GM19043 (cell line): Measurements from ENCODE around the gene HHATL.

Experiments used
- ATAC-seq: cut with Tn5 transposase; IDR thresholded peaks from one replicate; pipeline ENCODE4 v1.9.1; 2021; ENCODE audit warnings: low read depth; ENCODE audit not compliant: unreplicated experiment

The HHATL gene

DNA sequence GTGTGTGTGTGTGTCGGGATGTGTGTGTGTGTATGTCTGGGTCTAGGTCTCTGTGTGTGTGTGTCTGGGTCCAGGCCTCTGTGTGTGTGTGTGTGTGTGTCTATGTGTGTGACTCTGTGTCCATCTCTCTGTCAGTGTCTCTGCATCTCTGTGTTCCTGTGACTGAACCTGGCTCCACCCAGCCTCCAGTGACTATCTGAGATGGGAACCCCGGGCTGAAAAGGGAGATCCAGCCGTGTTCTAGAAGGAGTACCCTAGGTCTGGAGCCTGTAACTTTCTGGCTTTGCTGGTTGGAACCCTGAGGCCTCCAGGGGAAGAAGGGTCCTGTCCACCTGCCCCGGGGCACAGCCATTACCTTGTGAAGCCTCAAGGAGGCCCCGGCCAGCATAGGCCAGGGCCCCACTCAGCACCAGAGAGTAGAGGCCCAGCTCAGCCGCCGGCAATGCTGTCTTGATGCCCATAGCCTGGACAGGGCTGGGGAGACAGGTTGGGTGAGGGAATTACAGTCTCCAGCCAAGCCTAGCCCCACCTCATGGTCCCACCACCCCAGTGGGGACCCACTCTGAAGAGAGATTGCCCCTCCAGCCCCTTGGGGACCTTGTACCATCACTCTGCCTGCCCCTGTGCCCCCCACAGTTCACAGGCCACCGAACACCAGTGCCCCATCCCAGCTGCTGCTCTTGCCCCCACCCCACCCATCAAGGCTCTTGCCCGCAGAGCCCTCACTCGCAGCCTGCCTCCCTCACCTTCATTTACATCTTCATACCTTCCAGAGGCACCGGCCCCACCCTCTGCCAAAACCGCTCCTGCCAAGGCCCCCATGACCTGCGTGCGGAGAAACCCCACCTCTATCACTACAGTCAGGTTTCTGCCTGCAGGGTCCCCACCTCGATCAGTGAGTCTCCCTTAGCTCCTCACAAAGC is 2.0 kb downstream of the HHATL start:
- no peak for ATAC-seq

DNA sequence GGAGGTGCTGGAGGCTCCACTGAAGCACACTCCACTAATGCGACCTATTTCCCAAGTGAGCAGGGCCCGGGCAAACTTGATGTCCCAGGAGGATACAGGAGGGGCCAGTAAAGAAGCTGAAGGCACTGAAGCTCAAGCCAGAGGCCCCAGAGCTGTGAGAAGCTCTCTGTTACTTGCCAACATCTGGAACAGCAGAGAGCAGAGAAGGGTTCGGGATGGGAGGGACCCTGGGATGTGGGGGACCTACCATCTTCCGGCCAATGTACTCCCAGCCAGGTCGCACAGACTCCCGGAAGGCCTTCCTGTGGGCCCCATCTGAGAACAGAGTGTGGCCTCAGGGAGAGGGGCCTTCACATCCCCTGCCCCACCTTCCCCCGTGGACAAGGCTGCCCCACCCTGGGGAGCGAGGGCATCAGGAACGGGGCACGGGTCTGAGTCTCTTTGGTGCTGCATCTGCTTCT is 3.1 kb downstream of the HHATL start:
- no peak for ATAC-seq

DNA sequence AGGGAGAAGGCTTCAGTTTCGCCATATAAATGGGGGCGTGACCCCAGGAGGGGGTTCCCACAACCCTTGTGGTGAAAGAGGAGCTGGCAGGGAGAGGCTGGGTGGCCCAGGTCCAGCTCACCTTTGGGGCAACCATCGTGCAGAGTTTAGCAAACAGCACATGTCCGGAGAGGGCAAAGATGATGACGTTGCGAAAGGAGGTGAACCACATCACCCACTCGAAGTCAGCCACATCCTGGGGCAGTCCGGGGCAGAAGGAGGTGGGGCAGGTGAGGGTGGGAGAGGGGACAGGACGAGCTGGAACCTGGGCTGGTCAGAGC is 3.7 kb downstream of the HHATL start:
- no peak for ATAC-seq

DNA sequence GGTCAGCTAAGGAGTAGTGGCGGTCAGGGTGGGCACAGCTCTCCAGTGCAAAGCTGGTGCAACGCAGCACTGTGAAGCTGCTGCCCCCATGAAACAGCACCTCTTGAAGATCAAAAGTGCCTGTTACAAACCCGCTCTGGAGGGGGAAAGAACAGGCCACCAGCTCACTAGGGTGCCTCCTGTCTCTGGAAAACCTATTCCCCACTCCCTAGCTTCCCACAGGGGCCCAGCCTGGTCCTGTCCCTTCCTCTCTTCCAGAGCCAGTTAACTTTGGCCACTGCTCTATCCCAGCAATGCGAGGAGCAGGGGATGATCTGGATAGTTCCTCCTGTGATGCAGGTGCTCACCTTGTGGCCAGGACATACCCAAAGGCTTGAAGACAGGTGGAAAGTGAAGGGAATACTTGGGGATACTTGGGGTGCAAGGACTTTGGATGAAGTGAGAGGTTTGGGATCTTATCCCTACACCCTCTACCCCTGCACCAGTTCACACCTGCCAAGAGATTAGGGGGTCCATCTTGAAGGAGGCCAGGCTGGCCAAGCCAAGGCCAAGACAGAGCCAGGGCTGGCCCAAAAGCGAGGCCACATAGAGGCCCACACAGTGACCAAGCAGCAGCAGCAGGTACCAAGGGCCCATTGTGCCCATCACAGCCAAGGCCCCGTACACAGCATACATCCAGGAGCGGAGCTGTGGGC is 4.2 kb downstream of the HHATL start:
- ATAC-seq, result no peak

DNA sequence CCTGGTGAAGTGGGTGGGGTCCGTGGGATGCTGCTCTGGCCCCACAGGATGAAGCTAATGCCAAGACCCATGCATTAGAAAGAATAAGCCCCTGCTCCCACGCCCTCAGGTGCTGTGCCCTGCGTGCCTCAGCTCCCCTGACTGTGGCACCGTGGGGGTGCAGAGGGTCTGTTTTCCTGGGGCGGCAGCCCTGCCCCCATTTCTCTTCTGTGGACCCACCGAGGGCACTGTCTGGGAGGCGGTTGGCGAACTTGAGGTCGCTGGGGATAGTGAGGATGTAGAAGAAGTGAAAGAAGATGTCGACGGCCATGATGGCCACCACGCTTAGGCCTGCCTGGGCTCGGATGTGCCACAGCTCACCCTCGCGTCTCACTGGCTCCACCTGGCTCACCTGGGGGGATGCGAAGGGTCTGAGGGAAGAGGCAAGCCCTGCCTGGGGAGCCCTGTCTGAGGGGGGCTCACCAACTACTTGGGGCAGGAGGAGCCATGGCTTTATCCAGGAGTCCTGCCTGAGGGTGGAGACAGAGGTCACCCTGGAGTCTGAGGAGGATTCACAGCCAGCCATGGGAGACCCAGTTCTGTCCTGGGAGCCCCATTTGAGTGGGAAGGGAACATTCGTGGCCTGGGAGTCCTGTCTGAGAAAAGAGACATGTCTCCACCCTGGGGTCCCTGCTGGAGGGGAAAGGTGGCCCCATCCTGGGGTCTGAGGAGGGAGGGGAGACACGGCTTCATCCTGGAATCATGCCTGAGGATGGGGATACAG is 5.1 kb downstream of the HHATL start:
- ATAC-seq, result no peak

DNA sequence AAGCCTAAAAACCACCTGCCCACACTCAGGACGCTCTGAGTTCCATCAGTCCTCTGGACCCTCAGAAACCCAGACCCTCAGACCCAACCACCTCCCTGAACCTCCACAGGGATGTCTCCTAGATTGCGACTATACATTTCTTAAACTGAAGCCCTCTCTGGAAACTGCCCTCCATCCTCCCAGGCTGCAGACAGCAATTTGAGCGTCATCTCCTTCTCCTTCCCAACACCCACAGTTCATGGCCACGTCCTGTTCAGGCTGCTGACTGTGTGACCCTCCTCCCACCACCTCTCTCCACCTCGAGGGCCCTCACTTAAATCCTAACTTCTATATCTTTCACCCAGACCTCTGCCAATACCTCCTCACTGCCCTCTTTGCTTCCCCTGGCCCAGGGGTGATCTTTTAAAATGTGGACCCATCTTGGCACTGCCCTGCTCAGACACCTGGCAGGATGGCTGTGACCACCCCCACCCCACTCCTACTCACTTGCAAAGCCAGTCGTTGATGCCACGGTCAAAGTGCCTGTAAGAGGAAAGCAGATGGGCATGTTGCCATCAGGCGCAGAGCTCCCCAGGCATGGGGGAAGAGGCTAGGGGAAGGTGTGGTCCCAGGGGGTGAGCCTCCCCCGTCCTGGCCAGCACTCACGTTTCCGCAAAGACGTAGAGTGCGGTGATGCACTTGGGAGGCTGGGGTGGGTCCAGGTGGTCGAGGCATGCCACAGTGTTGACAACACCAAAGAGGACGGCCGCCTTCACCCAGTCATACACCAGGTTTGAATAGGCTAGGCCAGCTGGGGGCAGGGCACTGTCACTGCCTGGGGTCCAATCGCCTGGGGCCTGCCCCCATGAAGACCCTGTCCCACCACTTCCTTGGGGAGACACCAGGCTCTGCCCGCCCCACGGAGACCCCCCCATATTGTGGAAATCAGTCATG is 6.0 kb downstream of the HHATL start:
- ATAC-seq, result no peak

DNA sequence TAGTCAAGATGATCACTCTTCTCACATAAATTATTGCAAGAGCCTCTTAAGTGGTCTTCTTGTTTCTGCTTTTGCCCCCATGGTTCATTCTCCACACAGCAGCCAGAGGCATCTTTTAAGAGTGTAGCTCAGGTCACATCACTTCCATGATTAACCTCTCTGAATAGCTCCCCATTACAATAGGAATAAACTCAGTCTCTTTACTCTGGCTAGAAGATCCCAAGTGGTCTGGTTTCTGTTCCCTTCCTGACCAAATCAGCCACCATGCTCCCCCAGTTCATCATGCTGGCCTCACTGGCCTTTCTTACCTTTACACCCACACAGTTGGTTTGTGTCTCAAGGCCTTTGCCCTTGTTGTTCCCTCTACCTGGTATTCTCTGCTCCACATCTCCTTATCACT is 8.2 kb downstream of the HHATL start:
- no peak for ATAC-seq

DNA sequence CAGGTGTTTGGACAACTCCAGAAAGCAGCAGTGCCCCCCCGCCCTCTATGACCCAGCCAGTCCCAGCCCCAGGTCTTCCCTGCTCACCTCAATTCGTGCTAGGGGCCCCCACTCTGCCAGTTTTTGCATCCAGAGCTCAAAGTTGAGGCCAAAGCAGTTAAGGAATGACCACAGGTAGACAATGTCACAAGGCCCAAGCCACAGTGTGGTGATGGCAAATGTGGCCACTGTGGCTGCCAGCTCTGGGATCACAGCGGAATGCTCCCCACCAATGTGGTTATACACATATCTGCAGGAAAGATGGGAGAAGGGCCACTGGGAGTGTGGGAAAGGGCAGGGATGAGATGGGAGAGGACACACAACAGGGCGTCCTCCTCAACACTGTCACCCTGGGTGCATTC is 9.1 kb downstream of the HHATL start:
- no peak for ATAC-seq

DNA sequence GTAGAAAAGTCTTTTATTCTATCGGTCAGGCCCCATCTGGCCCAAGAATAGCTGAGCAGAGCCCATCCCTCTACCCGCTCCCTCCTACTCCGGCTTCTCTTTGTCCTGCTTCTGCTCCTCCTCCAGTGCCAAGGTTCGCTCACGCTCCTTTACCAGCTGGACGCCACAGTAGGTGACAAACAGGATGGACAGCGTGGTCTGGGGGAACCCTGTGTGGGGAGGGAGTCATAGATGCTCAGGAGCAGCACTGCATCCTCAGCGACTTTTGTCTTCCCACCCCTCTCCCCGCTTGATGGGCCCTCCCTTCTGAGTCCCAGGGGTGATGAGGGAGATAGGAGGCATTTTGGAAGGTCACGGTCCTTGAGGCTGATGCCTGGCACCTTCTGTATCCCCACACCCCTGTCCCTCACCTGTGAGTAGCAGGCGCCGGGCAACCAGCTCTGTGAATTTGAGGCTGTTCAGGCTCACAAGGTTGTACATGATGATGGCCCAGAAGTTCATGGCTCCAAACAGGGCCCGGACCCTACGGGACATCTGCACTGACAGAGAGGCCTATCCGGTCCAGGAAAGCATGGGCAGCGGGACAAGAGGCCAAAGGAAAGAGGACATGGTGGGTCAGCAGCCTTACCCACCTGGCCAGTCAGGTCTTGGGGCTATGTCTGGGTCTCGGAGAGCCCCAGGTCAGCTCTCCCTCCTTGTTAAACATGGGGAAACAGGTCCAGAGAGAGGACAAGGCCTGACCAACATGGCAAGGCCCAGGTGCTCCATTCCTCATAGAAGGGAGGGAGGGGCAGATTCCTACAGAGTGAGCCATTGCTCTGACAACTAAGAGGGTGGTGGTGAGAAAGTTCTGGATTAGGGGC is 9.7 kb downstream of the HHATL start:
- ATAC-seq, result no peak

DNA sequence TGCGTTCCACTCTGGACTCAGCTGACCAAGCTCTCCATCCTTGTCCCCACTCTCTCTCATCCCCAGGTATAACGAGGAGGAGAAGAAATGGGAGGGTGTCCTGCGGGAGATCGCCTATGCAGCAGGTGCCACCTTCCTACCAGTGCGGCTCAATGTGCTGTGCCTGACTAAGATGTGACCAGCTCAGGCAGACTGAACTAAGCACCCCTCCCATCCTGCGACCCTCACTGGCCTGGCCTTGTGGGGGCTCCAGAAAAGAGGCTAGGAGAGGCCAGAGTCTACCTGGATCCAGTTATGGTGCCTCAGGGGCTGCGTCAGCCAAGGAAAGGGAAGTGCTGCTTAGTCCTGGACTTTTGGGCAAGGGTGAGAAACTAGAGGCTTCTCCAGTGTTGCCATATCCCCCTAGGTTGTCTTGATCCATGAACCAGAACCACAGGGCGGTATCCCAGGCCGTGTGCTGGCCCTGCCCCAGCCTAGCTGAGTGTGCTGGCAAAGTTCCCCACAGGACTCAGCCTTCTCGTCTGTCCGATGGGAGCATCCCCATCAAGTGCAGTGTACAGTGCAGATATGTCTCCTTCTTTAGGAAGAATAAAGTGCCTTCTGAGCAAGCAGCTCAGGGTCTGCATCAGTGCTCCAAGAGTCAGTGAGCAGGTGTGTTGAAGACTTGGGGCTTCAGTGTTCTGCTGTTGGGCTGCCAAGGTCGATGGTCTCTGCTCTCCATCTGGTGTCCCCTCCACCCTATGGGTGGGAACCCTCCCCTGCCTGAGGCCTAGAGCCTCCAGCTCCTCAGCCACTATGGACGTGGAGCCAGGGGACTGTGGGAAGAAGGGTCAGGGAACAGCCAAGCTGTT is 10.6 kb downstream of the HHATL start:
- no peak for ATAC-seq

DNA sequence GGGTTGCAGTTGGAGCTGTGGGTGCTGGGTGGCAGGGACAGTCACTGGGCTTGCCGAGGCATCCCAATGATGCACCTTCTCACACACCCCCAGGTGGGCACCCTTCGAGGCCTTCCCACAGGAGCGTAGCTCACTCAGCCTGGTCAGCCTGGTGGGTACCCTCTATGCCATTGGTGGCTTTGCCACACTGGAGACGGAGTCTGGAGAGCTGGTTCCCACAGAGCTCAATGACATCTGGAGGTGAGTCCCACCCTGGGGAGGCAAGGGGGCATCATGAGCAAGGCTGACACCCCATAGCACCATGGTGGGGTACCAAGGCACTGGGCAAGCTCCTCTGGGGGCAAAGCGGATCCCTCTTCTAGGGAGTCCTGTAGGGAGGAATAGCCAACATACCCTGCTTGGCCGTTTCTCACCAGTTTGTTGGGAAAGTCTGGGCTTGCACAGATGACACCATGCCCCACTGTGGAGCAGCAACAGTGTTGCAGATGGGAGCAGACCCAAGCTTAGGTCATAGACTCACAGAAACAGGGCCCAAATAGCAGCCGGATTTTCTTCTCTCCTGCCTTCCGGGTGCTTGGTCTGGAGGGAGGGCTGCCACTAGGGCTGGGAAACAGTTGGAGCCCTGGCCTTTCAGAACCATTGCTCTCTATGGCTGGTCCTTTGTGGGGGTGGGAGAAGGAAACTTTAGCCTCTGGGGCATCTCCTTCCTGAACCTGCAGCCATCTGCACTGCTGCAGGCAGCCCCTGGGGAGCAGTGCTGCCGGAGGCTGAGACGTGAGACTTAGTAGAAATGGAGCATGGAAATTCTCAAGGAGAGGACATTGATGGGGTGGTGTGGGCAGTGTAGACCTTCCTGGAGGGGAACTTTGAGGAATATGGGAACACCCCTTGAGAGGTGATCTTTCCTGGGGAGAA is 11.6 kb downstream of the HHATL start:
- no peak for ATAC-seq

DNA sequence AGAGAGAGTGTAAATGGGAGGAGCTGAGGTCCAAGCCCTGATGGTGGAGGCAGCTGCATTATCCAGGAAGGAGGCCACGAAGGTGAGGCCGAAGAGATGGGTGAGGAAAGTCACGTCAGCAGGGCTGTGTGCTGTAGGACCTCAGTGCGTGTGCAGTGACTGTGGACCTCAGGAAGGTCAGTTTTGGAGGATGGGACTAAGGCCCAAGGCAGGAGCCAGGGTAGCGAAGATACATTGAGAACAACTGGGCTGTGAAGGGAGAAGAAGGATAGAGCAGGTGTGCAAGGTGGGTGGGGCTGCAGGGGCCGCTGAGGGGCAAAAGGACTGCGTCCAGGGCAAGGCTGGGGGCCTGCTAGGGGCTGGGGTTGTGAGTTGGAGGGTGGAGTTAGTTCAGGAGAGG is 12.4 kb downstream of the HHATL start:
- no peak for ATAC-seq

DNA sequence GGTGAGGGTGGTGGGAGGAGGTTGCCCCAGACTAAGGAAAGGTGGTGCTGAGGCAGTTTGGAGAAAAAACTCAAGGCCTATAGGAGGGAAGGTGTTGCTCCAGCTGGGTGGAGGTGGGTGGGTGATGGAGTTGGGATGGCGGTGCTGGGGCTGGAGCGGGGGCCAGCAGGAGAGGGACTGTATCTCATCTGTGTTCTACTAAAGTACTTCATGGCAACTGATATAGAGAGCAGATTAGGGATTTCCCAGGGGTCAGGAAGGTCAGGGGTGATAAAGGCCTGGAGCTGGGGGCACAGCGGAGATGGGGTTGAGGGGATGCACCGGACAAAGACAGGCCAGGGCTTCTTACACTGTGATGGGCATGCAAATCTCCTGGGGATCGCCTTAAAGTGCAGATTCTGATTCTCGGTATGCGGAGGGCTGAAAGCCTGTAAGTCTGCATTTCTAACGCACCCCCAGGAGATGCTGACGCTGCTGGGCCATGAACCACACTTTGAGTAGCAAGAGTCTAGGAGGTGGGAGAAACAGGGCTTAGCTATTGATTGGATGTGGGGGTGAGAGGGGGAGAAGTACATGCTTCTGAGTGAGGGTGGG is 13.1 kb downstream of the HHATL start:
- ATAC-seq, result no peak

DNA sequence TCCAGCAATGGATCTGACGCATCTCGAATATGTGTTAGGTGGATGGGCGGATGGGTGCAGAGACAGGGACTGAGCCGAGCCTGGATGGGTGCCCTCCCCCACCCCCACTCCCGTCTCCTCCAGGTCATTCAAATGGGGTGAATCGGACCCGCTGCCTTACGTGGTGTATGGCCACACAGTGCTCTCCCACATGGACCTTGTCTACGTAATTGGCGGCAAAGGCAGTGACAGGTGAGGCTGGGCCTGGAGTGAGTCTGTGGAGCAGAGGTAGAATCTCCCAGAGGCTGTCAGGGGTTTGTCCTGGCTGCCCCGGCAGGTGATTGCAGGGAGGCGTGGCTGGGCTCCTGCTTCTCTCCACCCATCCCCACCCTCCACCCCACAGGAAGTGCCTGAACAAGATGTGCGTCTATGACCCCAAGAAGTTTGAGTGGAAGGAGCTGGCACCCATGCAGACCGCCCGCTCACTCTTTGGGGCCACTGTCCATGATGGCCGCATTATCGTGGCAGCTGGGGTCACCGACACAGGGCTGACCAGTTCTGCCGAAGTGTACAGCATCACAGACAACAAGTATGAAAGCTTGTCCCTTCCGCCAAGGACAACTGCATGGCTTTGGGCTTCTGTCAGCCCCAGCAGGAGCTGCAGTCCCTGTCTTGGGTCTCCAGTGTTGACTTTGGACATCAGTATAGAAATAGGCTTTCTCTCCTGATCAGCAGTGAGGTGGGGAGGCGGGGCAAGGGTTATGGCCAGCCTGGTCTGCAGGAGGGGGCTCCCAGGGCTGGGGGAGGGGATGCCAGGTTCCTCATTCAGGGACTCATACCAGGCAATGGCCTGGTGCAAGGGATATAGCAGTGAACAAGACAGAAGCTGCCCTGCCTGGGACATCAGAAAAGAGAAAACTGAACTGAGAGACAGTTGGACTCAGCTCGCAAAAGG is 13.8 kb downstream of the HHATL start:
- no peak for ATAC-seq

DNA sequence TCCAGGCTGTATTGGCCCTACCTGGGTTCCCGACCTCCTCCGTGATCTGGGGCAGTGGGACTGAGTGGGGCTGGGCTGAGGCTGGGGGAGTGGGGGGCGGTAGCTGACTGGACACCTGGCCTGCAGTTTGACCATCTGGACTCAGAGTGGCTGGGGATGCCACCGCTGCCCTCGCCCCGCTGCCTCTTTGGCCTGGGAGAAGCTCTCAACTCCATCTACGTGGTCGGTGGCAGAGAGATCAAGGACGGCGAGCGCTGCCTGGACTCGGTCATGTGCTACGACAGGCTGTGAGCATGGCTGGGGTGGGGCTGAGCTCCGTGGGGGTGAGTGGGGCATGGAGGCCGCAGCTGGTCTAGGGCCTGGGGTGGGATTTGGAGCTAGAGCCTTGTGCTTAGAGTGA is 14.6 kb downstream of the HHATL start:
- no peak for ATAC-seq
